Stomach (tissue), 9 donors: ENCODE results near the gene MSI2. TPM values are rescaled to one million over a fixed set of nuclear protein-coding genes. Genes with fewer than 3 reads are reported as not detected.

Experiments used
- DNase-seq, 2 donors: peaks; one replicate each; pipeline versions ENCODE4 v3.0.0 to v3.0.0-alpha.2; 2013 to 2019
- H3K27ac ChIP-seq, 5 donors: fragments of 200-600 bp in 4 of 5; sonication (generic) in 4 of 5; one replicate each; pipeline ENCODE4 v1.5.1; 2013 to 2019; ENCODE audit warnings: mild to moderate bottlenecking in 1 of 5, moderate library complexity in 1 of 5
- H3K27me3 ChIP-seq, 3 donors: fragments of 200-600 bp; sonication (generic); one replicate each; pipeline ENCODE4 v1.5.1; 2017 to 2019; ENCODE audit warnings: mixed run types in 1 of 3
- H3K36me3 ChIP-seq, 4 donors: fragments of 200-600 bp; sonication (generic); 1 replicate in 3 of 4; 2 replicates in 1 of 4; pipeline ENCODE4 v1.5.1; 2016 to 2019
- H3K4me1 ChIP-seq, 4 donors: fragments of 200-600 bp; sonication (generic); one replicate each; pipeline ENCODE4 v1.5.1; 2016 to 2019
- H3K4me3 ChIP-seq, 4 donors: fragments of 200-600 bp; sonication (generic) in 3 of 4; one replicate each; pipeline ENCODE4 v1.5.1; 2016 to 2019; ENCODE audit warnings: mild to moderate bottlenecking in 1 of 4
- H3K9me3 ChIP-seq, 4 donors: fragments of 200-600 bp; sonication (generic); one replicate each; pipeline ENCODE4 v1.5.1; 2016 to 2019
- CTCF ChIP-seq, 7 experiments: fragments of 450-650 bp in 4 of 7; fragments of 200-600 bp in 3 of 7; sonication (generic) in 3 of 7; IDR thresholded peaks; one replicate each; pipeline ENCODE4 v1.5.1; 2016 to 2019; ENCODE audit warnings: antibody characterized with exemption in 7 of 7, control low read depth in 2 of 7, mild to moderate bottlenecking in 1 of 7
- EP300 ChIP-seq: sonication (generic); formaldehyde crosslinking; IDR thresholded peaks from one replicate; pipeline ENCODE4 v1.6.1; 2017; ENCODE audit warnings: antibody characterized with exemption
- POLR2A ChIP-seq, 4 donors: fragments of 450-650 bp; IDR thresholded peaks; one replicate each; pipeline ENCODE4 v1.6.1; 2016; ENCODE audit warnings: antibody characterized with exemption in 4 of 4, control low read depth in 2 of 4, mild to moderate bottlenecking in 1 of 4, moderate library complexity in 1 of 4
- POLR2AphosphoS5 ChIP-seq, 3 donors: sonication (generic); formaldehyde crosslinking; IDR thresholded peaks; one replicate each; pipeline ENCODE4 v1.6.1; 2016; ENCODE audit warnings: antibody characterized with exemption in 3 of 3
- WGBS, 5 donors: extraction: QIAGEN DNeasy Blood & Tissue Kit in 3 of 5; methylation state at CpG; one replicate each; pipeline versions ENCODE4 v1.1.5 to v1.1.7; 2013 to 2018; 5-methylcytosine and 5-hydroxymethylcytosine counted together
- intact Hi-C: fragments of 100-400 bp; cut with DNase I; formaldehyde crosslinking; loops from one replicate; pipeline ENCODE4 v1.15.1; 2023; ENCODE audit warnings: low total_unique reads
- polyA plus RNA-seq, 3 donors: library from polyadenylated mRNA; stranded (reverse); fragments of 200-250 nt; gene quantifications; one replicate each; pipeline ENCODE4 v1.2.3, GENCODE V29; 2013
- total RNA-seq, 5 donors: library from RNA; depleted of rRNA; stranded (reverse); fragments of >200 nt; gene quantifications; one replicate each; pipeline versions ENCODE4 v1.1.0 to v1.2.3, GENCODE V29; 2014 to 2016
- donor health status: healthy with polysubstance abuse.
- donor health status: Bipolar disorder and iron deficiency.
- donor health status: healthy.

Gene MSI2
- total and polyA plus RNA-seq, 8 donors, result 8.3 to 72.4 (median 22.9) TPM

- no peak for DNase-seq
- Histone ChIP-seq H3K4me1 (peaks cover 4 to 20% (median 11%) of the 10 kb centered on the region in 4 donors), H3K36me3 (no peaks in the 10 kb centered on the region), H3K4me3 (no peak overlapping the region), H3K27ac (no peak overlapping the region), H3K9me3 (no peaks in the 10 kb centered on the region), H3K27me3 (no peaks in the 10 kb centered on the region)
- 71 to 81% (median 77%) methylated on average over 8 of the region's 8 CpGs for WGBS, 5 donors
- intact Hi-C loops, result no loop called here
- no peak for TF ChIP-seq POLR2A (IDR thresholded peaks at IDR 0.05)
- no peak for TF ChIP-seq CTCF (IDR thresholded peaks at IDR 0.05)
- no peak for TF ChIP-seq EP300
- no peak for TF ChIP-seq POLR2AphosphoS5 (IDR thresholded peaks at IDR 0.05)
Measured at GRCh38 chr17:57517632-57518456, 261.5 kb downstream of the MSI2 start.

GRCh38 chr17:57518587-57519581 lies 262.6 kb downstream of the MSI2 start:
- Histone ChIP-seq H3K27me3 (no peaks in the 10 kb centered on the region), H3K27ac (no peak overlapping the region), H3K4me3 (no peak overlapping the region), H3K9me3 (no peaks in the 10 kb centered on the region), H3K36me3 (no peaks in the 10 kb centered on the region), H3K4me1 (peaks cover 4 to 22% (median 13%) of the 10 kb centered on the region in 4 donors)
- TF ChIP-seq CTCF (IDR thresholded peaks at IDR 0.05), result no peak
- no peak for TF ChIP-seq EP300
- TF ChIP-seq POLR2A (IDR thresholded peaks at IDR 0.05), result no peak
- no peak for TF ChIP-seq POLR2AphosphoS5 (IDR thresholded peaks at IDR 0.05)
- intact Hi-C loops, result no loop called here
- 79 to 93% (median 85%) methylated on average over 17 to 20 of the region's 20 CpGs for WGBS, 5 donors
- peak in 1 of 2 donors; percentile 76 for DNase-seq

GRCh38 chr17:57519800-57520199 lies 263.5 kb downstream of the MSI2 start:
- no peak for TF ChIP-seq POLR2AphosphoS5 (IDR thresholded peaks at IDR 0.05)
- TF ChIP-seq POLR2A (IDR thresholded peaks at IDR 0.05), result no peak
- no peak for TF ChIP-seq CTCF (IDR thresholded peaks at IDR 0.05)
- TF ChIP-seq EP300, result no peak
- H3K27me3 ChIP-seq, result no peaks in the 10 kb centered on the region
- no peak for DNase-seq
- peaks cover 4 to 28% (median 16%) of the 10 kb centered on the region in 4 donors for H3K4me1 ChIP-seq
- H3K9me3 ChIP-seq, result no peaks in the 10 kb centered on the region
- no peak overlapping the region for H3K27ac ChIP-seq
- 98 to 100% (median 98%) methylated on average over 7 of the region's 7 CpGs for WGBS, 5 donors
- intact Hi-C loops, result no loop called here
- no peak overlapping the region for H3K4me3 ChIP-seq
- H3K36me3 ChIP-seq, result no peaks in the 10 kb centered on the region

GRCh38 chr17:57521606-57522005 lies 265.3 kb downstream of the MSI2 start:
- TF ChIP-seq POLR2A (IDR thresholded peaks at IDR 0.05) (no peak), CTCF (IDR thresholded peaks at IDR 0.05) (no peak), EP300 (no peak), POLR2AphosphoS5 (IDR thresholded peaks at IDR 0.05) (no peak)
- no peak overlapping the region for H3K4me3 ChIP-seq
- no peaks in the 10 kb centered on the region for H3K27me3 ChIP-seq
- H3K4me1 ChIP-seq, result peaks cover 4 to 28% (median 18%) of the 10 kb centered on the region in 4 donors
- no peaks in the 10 kb centered on the region for H3K36me3 ChIP-seq
- intact Hi-C loops, result no loop called here
- DNase-seq, result no peak
- H3K9me3 ChIP-seq, result no peaks in the 10 kb centered on the region
- H3K27ac ChIP-seq, result no peak overlapping the region
- 89 to 95% (median 92%) methylated on average over 7 of the region's 7 CpGs for WGBS, 5 donors
